Right kidney (tissue), 1 donor: ENCODE results near the gene HOMEZ.
"Not testable (repeated sequence)": the region's sequence is repeated elsewhere in the genome, so short reads cannot be mapped to it uniquely, and the experiment has no call there.

ENCODE experiments used
- DNase-seq: peaks from one replicate; pipeline ENCODE4 v3.0.0-alpha.2; 2016

The HOMEZ gene

GRCh38 chr14:23284654-23285529, 1.0 kb downstream of the HOMEZ start:
- no peak for DNase-seq

- DNase-seq, result no peak
Measured at GRCh38 chr14:23281247-23281646, 4.7 kb downstream of the HOMEZ start.

- not testable (repeated sequence) for DNase-seq
Measured at GRCh38 chr14:23277928-23278327, 8.0 kb downstream of the HOMEZ start.

- no peak for DNase-seq
Measured at GRCh38 chr14:23277189-23277588, 8.7 kb downstream of the HOMEZ start.

GRCh38 chr14:23275412-23275811, 10.5 kb downstream of the HOMEZ start:
- DNase-seq, result no peak

- no peak for DNase-seq
Measured at GRCh38 chr14:23269193-23269592, 16.7 kb downstream of the HOMEZ start.

- not testable (repeated sequence) for DNase-seq
Measured at GRCh38 chr14:23260849-23261248, 25.1 kb downstream of the HOMEZ start.

GRCh38 chr14:23259426-23259825, 26.5 kb downstream of the HOMEZ start:
- no peak for DNase-seq

GRCh38 chr14:23258256-23258655, 27.7 kb downstream of the HOMEZ start:
- DNase-seq, result no peak

GRCh38 chr14:23252420-23253333, 33.3 kb downstream of the HOMEZ start:
- no peak for DNase-seq

GRCh38 chr14:23252006-23252405, 33.9 kb downstream of the HOMEZ start:
- no peak for DNase-seq

GRCh38 chr14:23249824-23250223, 36.1 kb downstream of the HOMEZ start:
- no peak for DNase-seq

GRCh38 chr14:23248601-23249000, 37.3 kb downstream of the HOMEZ start:
- no peak for DNase-seq

GRCh38 chr14:23245282-23245681, 40.6 kb downstream of the HOMEZ start:
- no peak for DNase-seq

GRCh38 chr14:23243066-23243465, 42.9 kb downstream of the HOMEZ start:
- DNase-seq, result no peak

- DNase-seq, result no peak
Measured at GRCh38 chr14:23242076-23242475, 43.9 kb downstream of the HOMEZ start.

- DNase-seq, result not testable (repeated sequence)
Measured at GRCh38 chr14:23241061-23241715, 44.7 kb downstream of the HOMEZ start.

- no peak for DNase-seq
Measured at GRCh38 chr14:23240661-23241060, 45.3 kb downstream of the HOMEZ start.

GRCh38 chr14:23237772-23238594, 47.9 kb downstream of the HOMEZ start, which contains the start of gene RNF212B:
Gene RNF212B, plus strand, starts transcription at chr14:23237936. Its CDS starts 2,410 bp downstream, at chr14:23240346.
- peak; percentile 76 for DNase-seq

GRCh38 chr14:23232241-23232808, 53.6 kb downstream of the HOMEZ start:
- DNase-seq, result not testable (repeated sequence)

GRCh38 chr14:23228812-23229211, 57.1 kb downstream of the HOMEZ start:
- DNase-seq, result no peak
